NCI-H2196 (cell line): ENCODE results near the gene SMARCA2.

Experiments
- DNase-seq: peaks from one replicate; lab custom pipeline; 2025; ENCODE audit not compliant: unreplicated experiment; lab: John Stamatoyannopoulos, UW

Gene SMARCA2

DNA sequence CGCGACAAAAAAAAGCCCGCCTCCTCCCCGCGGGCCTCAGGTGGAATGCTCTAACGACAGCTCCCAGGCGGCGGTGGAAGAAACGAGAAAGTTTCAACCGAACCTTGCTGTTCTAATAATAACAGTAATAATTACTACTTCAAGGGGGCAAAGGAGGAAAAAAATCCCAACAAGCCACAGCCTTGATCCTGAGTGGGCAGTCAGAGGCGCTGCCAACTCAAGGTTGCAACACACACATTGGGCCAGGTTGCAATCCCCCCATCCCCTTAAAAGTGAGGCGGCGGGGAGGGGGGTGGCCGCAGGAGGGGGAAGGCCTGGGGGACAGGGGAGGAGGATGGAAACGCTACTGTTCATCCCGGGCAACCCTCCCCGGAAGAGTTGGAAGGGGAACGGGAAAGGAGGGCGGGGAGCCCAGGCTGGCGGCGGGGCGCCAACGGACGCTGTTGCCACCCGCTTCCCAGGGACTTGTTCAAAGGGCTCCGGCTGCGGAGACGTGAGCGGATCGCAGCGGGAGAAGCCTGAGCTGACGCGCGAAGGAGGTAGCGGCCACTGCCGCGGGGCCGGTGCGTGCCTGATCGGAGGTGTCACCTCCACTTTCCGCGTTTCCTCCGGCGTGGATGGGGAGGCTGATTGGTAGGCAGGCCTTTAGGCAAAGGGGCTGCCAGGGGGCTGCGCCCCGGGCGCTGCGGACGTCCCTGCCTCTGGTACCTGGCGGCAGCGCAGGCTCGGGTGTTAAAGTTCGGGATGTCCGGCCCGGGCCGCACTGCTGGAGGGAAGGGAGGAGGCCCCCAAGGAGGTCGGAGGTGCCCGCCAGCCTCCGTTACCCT, 647 bp downstream of the SMARCA2 start:
- DNase-seq = peak; percentile 50

DNA sequence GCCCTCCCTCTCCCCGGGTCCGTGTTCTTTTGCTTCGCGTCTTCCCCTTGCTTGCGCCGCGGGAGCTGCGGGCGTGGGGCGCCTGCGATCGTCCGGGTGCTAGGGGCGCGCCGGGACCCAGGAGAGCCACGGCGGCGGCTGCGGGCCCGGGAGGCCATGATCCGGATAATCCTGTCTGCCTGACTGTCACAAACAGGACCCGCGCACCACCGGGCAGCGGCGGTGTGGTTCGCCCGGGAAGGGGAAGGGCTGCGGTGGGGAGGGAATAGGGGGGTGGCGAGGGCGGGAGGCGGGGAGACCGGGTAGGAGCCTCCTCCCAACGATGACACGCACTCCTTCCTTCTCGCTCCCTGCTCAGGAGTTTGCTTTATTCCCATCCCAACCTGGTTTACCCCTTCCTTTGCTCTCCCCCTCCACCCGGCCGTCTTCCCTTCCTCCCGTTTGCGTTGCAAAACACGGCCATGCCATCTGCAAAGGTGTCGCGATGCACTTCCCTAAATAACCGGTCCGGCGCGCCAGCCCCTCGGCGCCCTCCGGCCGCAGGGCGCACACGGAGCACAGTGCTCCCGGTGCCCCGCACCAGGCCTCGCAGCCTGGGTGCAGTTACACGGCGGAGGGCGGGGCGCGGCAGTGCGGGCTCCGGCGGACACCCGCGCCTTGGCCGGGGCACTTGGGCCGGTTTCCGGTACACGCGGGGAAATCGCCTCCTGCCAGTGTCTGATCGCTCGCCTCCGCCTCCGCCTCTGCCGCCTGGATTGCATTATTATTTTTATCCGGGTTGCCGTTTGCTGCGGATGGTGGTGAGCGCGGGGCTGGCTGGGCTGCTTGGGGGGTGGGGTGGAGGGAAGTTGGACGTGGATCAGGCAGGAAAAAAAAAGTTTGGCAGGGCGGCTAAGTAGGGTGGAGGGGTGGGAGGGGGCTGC, 1.5 kb downstream of the SMARCA2 start:
- peak; percentile 76 for DNase-seq

- peak; percentile 62 for DNase-seq
These were observed 2.4 kb downstream of the SMARCA2 start for GRCh38 chr9:2017331-2018161.

- DNase-seq = no peak
These were observed 3.1 kb downstream of the SMARCA2 start for GRCh38 chr9:2018162-2018643.

- DNase-seq = no peak
These were observed 3.8 kb downstream of the SMARCA2 start for GRCh38 chr9:2018764-2019558.

GRCh38 chr9:2019723-2020122, 4.6 kb downstream of the SMARCA2 start:
- DNase-seq = no peak

DNA sequence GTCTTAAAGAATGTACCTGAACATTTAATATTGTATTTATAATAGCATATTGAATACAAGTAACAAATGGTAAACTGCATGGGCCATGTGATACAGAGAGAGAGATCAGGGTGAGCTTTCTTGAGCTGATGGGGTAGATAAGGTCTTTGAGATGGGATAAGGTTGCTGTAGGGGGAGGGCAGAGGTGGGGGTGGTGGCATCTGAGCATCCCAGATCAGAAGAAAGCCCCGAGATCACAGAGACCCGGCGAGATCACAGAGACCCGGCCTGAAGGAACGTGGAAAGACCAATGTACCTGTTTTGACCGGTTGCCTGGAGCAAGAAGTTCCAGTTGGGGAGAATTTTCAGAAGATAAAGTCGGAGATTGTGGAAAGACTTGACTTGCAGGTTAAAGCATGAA, 6.6 kb downstream of the SMARCA2 start:
- DNase-seq = no peak

DNA sequence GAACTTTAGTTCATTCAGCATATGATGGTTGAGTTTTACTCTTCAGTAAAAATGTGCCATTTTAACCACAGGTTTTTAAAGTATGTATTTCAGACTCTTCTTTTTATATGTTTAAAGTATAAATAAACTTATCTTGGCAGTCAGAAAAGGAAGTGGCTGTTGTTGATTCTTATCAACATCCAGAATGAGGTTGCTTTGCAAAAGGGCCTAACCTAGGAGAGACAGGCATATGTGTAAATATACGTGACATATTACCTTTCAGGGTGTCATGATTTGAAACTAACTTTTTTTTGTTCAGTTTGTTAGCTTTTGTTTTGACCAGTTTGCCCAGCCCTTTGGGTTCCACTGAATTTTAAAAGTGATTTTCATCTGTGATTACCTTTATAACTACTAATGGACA, 7.4 kb downstream of the SMARCA2 start:
- no peak for DNase-seq

- DNase-seq = no peak
These were observed 7.9 kb downstream of the SMARCA2 start for GRCh38 chr9:2023042-2023441.

DNA sequence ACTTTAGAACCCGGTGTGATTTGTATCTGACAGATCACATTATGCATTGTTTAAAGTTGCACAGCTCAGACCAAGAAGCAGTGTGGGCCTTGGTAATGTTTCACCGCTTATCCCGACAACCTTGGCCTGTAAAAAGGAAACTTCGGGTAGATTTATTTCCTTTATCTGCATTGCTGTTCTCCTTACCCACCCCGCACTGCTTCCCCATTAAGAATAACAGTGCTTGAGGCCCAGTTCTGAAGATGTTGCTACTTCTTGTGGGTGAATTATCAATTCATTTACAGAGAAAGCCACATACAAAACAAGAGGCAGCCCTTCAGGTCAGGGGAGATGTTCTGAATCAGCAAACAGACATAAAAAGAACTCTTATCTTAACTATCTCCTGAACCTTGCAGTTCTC, 8.4 kb downstream of the SMARCA2 start:
- DNase-seq = no peak

GRCh38 chr9:2024888-2025782, 10.0 kb downstream of the SMARCA2 start:
- DNase-seq = no peak

- no peak for DNase-seq
These were observed 11.3 kb downstream of the SMARCA2 start for GRCh38 chr9:2026220-2026997.

- DNase-seq = no peak
These were observed 12.5 kb downstream of the SMARCA2 start for GRCh38 chr9:2027543-2028160.

DNA sequence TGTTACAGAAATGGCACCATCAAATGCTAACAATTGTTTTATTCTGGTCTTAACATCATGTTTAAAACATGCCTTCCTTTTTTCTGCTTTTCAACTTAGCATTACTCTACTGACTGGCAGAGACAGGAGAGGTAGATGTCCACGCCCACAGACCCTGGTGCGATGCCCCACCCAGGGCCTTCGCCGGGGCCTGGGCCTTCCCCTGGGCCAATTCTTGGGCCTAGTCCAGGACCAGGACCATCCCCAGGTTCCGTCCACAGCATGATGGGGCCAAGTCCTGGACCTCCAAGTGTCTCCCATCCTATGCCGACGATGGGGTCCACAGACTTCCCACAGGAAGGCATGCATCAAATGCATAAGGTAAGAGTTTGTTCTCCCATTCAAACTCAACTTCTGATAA, 13.7 kb downstream of the SMARCA2 start:
- DNase-seq = no peak

- no peak for DNase-seq
These were observed 14.6 kb downstream of the SMARCA2 start for GRCh38 chr9:2029666-2030170.

GRCh38 chr9:2032234-2032633, 17.1 kb downstream of the SMARCA2 start:
- DNase-seq = no peak

- DNase-seq = no peak
These were observed 21.7 kb downstream of the SMARCA2 start for GRCh38 chr9:2036844-2037243.
